H1 (cell line): Measurements from ENCODE around the gene VSNL1. TPM values are rescaled to one million over a fixed set of nuclear protein-coding genes. Genes with fewer than 3 reads are reported as not detected.

ENCODE experiments used
- CTCF ChIA-PET: fragments of 300-600 bp; sonication (Branson Sonifier 250); formaldehyde crosslinking; loops from one replicate; lab custom pipeline; 2021; ENCODE audit not compliant: partially characterized antibody; lab: Charles Lee
- POLR2A ChIA-PET: fragments of 300-600 bp; sonication (Branson Sonifier 250); formaldehyde crosslinking; loops from one replicate; lab custom pipeline; 2021; ENCODE audit warnings: inconsistent platforms; ENCODE audit not compliant: partially characterized antibody; lab: Charles Lee
- DNase-seq, 2 experiments: peaks; one replicate each; pipeline versions ENCODE4 v3.0.0 to v3.0.0-alpha.2; 2010 to 2022; ENCODE audit warnings: low spot score in 2 of 2, low read depth in 1 of 2, mixed read lengths in 1 of 2
- FAIRE-seq: peaks from 2 replicates; lab custom pipeline; 2011; peaks lifted over from hg19 to GRCh38; lab: Jason Lieb, UNC
- H2AFZ ChIP-seq: 2 replicates; pipeline ENCODE4 v1.8.1; 2012; ENCODE audit warnings: low read length, inconsistent platforms
- H2AK5ac ChIP-seq: 2 replicates; pipeline ENCODE4 v1.6.1; 2013; ENCODE audit warnings: low read depth, low read length
- H2BK120ac ChIP-seq: replicated peaks from 2 replicates; pipeline ENCODE3; 2013; ENCODE audit warnings: low read depth, low read length, inconsistent platforms
- H2BK12ac ChIP-seq: 2 replicates; pipeline ENCODE4 v1.6.1; 2013; ENCODE audit warnings: low read depth, low read length
- H2BK15ac ChIP-seq: 2 replicates; pipeline ENCODE4 v1.6.1; 2013; ENCODE audit warnings: low read length
- H2BK20ac ChIP-seq: 2 replicates; pipeline ENCODE4 v1.6.1; 2013; ENCODE audit warnings: low read length
- H2BK5ac ChIP-seq: 2 replicates; pipeline ENCODE4 v1.6.1; 2013; ENCODE audit warnings: low read depth, low read length
- H3K14ac ChIP-seq: 2 replicates; pipeline ENCODE4 v1.6.1; 2013; ENCODE audit warnings: inconsistent platforms; ENCODE audit not compliant: insufficient read length
- H3K18ac ChIP-seq: 2 replicates; pipeline ENCODE4 v1.6.1; 2013; ENCODE audit warnings: low read length; ENCODE audit errors: extremely low read depth
- H3K23ac ChIP-seq: 2 replicates; pipeline ENCODE4 v1.6.1; 2013; ENCODE audit warnings: inconsistent platforms; ENCODE audit not compliant: insufficient read length
- H3K23me2 ChIP-seq: 2 replicates; pipeline ENCODE4 v1.6.1; 2013; ENCODE audit warnings: low read depth, low read length
- H3K27ac ChIP-seq: 2 replicates; pipeline ENCODE4 v1.6.1; 2011; ENCODE audit warnings: low read depth, low read length, inconsistent platforms
- H3K27me3 ChIP-seq, 4 experiments: replicated peaks in 1 of 4; 1 replicate in 1 of 4; 2 replicates in 3 of 4; pipeline versions ENCODE4 v1.6.1 to v1.8.1; 2011 to 2013; ENCODE audit warnings: low read length in 3 of 4, mild to moderate bottlenecking in 3 of 4, inconsistent platforms in 2 of 4, mixed read lengths in 2 of 4, moderate library complexity in 1 of 4; ENCODE audit not compliant: control insufficient read depth in 3 of 4, insufficient read depth in 3 of 4; ENCODE audit errors: extremely low read depth in 1 of 4
- H3K36me3 ChIP-seq, 4 experiments: 2 replicates each; pipeline versions ENCODE4 v1.6.1 to v1.8.1; 2011 to 2013; ENCODE audit warnings: mild to moderate bottlenecking in 4 of 4, low read length in 3 of 4, moderate library complexity in 2 of 4, control low read depth in 1 of 4, inconsistent platforms in 1 of 4; ENCODE audit not compliant: insufficient read depth in 4 of 4, control insufficient read depth in 2 of 4
- H3K4ac ChIP-seq: replicated peaks from 2 replicates; pipeline ENCODE3; 2013; ENCODE audit warnings: low read length, low read depth, mixed read lengths, inconsistent platforms; ENCODE audit not compliant: insufficient read length
- H3K4me1 ChIP-seq, 4 experiments: replicated peaks in 1 of 4; 1 replicate in 1 of 4; 2 replicates in 3 of 4; pipeline versions ENCODE4 v1.6.1 to v1.8.1; 2011 to 2013; ENCODE audit warnings: low read length in 3 of 4, inconsistent platforms in 2 of 4, mixed read lengths in 1 of 4; ENCODE audit not compliant: insufficient read depth in 4 of 4, control insufficient read depth in 3 of 4
- H3K4me2 ChIP-seq, 2 experiments: 2 replicates each; pipeline versions ENCODE4 v1.6.1 to v1.8.1; 2011 to 2013; ENCODE audit warnings: low read depth in 2 of 2, low read length in 2 of 2, control low read depth in 1 of 2, inconsistent platforms in 1 of 2, mild to moderate bottlenecking in 1 of 2; ENCODE audit not compliant: insufficient read depth in 1 of 2
- H3K4me3 ChIP-seq, 4 experiments: fragments of 200-600, 300-600 bp in 1 of 4; sonication (generic), shearing (Covaris generic), sonication (Bioruptor Twin) in 1 of 4; 2 replicates each; pipeline versions ENCODE4 v1.5.1 to v1.8.1; 2011 to 2016; ENCODE audit warnings: low read length in 4 of 4, low read depth in 3 of 4, control low read depth in 2 of 4, inconsistent platforms in 2 of 4, mild to moderate bottlenecking in 2 of 4, mixed read lengths in 1 of 4, moderate library complexity in 1 of 4; ENCODE audit not compliant: insufficient read depth in 2 of 4; ENCODE audit errors: extremely low read depth in 1 of 4
- H3K56ac ChIP-seq: replicated peaks from 2 replicates; pipeline ENCODE3; 2013; ENCODE audit warnings: low read depth, mild to moderate bottlenecking, mixed read lengths, low read length, inconsistent platforms; ENCODE audit not compliant: insufficient read length
- H3K79me1 ChIP-seq: 2 replicates; pipeline ENCODE4 v1.6.1; 2013; ENCODE audit warnings: low read depth, low read length, control low read depth
- H3K79me2 ChIP-seq, 2 experiments: 2 replicates each; pipeline versions ENCODE4 v1.6.1 to v1.8.1; 2012 to 2013; ENCODE audit warnings: low read length in 2 of 2, mild to moderate bottlenecking in 2 of 2, inconsistent platforms in 1 of 2; ENCODE audit not compliant: insufficient read depth in 2 of 2, control insufficient read depth in 1 of 2
- H3K9ac ChIP-seq, 4 experiments: replicated peaks in 1 of 4; 1 replicate in 1 of 4; 2 replicates in 3 of 4; pipeline versions ENCODE4 v1.6.1 to v1.8.1; 2011 to 2013; ENCODE audit warnings: low read depth in 3 of 4, low read length in 3 of 4, control low read depth in 2 of 4, mild to moderate bottlenecking in 2 of 4, moderate library complexity in 2 of 4, inconsistent platforms in 1 of 4; ENCODE audit errors: extremely low read depth in 1 of 4
- H3K9me3 ChIP-seq, 2 experiments: 2 replicates each; pipeline versions ENCODE4 v1.6.1 to v1.8.1; 2012 to 2013; ENCODE audit warnings: mild to moderate bottlenecking in 2 of 2, moderate library complexity in 2 of 2, control low read depth in 1 of 2, inconsistent platforms in 1 of 2, low read depth in 1 of 2, low read length in 1 of 2, mixed read lengths in 1 of 2; ENCODE audit not compliant: insufficient read depth in 2 of 2
- H4K20me1 ChIP-seq, 2 experiments: replicated peaks in 1 of 2; 2 replicates each; pipeline versions ENCODE3 to v1.8.1; 2011 to 2013; ENCODE audit warnings: inconsistent platforms in 2 of 2, low read length in 2 of 2, mild to moderate bottlenecking in 1 of 2; ENCODE audit not compliant: insufficient read depth in 2 of 2, control insufficient read depth in 1 of 2
- H4K5ac ChIP-seq: 2 replicates; pipeline ENCODE4 v1.6.1; 2013; ENCODE audit warnings: low read length, low read depth, mixed read lengths, inconsistent platforms; ENCODE audit not compliant: insufficient read length
- H4K8ac ChIP-seq: 2 replicates; pipeline ENCODE4 v1.8.0; 2013; ENCODE audit warnings: mild to moderate bottlenecking, moderate library complexity, low read length, inconsistent platforms; ENCODE audit not compliant: insufficient read depth; ENCODE audit errors: extremely low read depth
- H4K91ac ChIP-seq: replicated peaks from 2 replicates; pipeline ENCODE3; 2013; ENCODE audit warnings: low read length, mixed read lengths, inconsistent platforms; ENCODE audit not compliant: insufficient read length
- ASH2L ChIP-seq: fragments of 200-600, 300-600 bp; sonication (generic); IDR thresholded peaks from one replicate; pipeline ENCODE4 v1.7.1; 2017; ENCODE audit warnings: low read length
- CBX5 ChIP-seq: fragments of 300-800, 300-1000 bp; sonication (generic); IDR thresholded peaks from 2 replicates; pipeline ENCODE4 v1.7.1; 2016; ENCODE audit warnings: antibody characterized with exemption, low read length, low read depth
- EP300 ChIP-seq, 2 experiments: IDR thresholded peaks; 1 replicate in 1 of 2; 2 replicates in 1 of 2; pipeline ENCODE4 v1.6.1; 2011 to 2012; ENCODE audit warnings: low read depth in 2 of 2, low read length in 2 of 2, mild to moderate bottlenecking in 2 of 2, borderline replicate concordance in 1 of 2, inconsistent platforms in 1 of 2, moderate library complexity in 1 of 2
- FOSL1 ChIP-seq: IDR thresholded peaks from 2 replicates; pipeline ENCODE4 v1.6.1; 2011; ENCODE audit warnings: mild to moderate bottlenecking, low read depth, low read length, moderate library complexity; ENCODE audit not compliant: insufficient read depth
- GABPA ChIP-seq: IDR thresholded peaks from 2 replicates; pipeline ENCODE4 v1.6.1; 2011; ENCODE audit warnings: mild to moderate bottlenecking, low read length, moderate library complexity, borderline replicate concordance; ENCODE audit not compliant: insufficient read depth
- GTF2F1 ChIP-seq: IDR thresholded peaks from 2 replicates; pipeline ENCODE4 v1.6.1; 2012; ENCODE audit warnings: low read depth, low read length, improper control_type of control experiment, borderline replicate concordance
- JUN ChIP-seq: IDR thresholded peaks from 2 replicates; pipeline ENCODE4 v1.6.1; 2011; ENCODE audit warnings: low read depth, mild to moderate bottlenecking, improper control_type of control experiment, low read length
- NRF1 ChIP-seq: IDR thresholded peaks from 2 replicates; pipeline ENCODE4 v1.6.1; 2011; ENCODE audit warnings: mild to moderate bottlenecking, low read depth, low read length, improper control_type of control experiment
- SIN3A ChIP-seq, 2 experiments: IDR thresholded peaks in 1 of 2; conservative IDR thresholded peaks in 1 of 2; 2 replicates each; pipeline ENCODE4 v1.6.1; 2011 to 2012; ENCODE audit warnings: low read length in 2 of 2, improper control_type of control experiment in 1 of 2, low read depth in 1 of 2, mild to moderate bottlenecking in 1 of 2
- SP4 ChIP-seq: IDR thresholded peaks from 2 replicates; pipeline ENCODE4 v1.6.1; 2012; ENCODE audit warnings: low read length, inconsistent platforms
- TCF12 ChIP-seq: IDR thresholded peaks from 2 replicates; pipeline ENCODE4 v1.6.1; 2011; ENCODE audit warnings: low read depth, mild to moderate bottlenecking, low read length
- polyA plus RNA-seq, 7 experiments: library from polyadenylated mRNA; depleted of rRNA in 3 of 7; stranded (reverse) in 5 of 7; unstranded in 2 of 7; fragments of >200 nt in 5 of 7; fragments of 200-250 nt in 2 of 7; gene quantifications; 1 replicate in 5 of 7; 2 replicates in 1 of 7; 4 replicates in 1 of 7; pipeline versions ENCODE4 v1.2.1 to v1.2.3, GENCODE V29; 2011 to 2013; ENCODE audit warnings: missing spikeins in 2 of 7, mixed read lengths in 2 of 7
- total RNA-seq: library from RNA; stranded (reverse); fragmentation: NEBNext Ultra II Directional; extraction: Animal tissue kit (Norgen Biotek cat#: 25700); gene quantifications from 2 replicates; pipeline ENCODE4 v1.2.1, GENCODE V29; 2021
- TF ChIP-seq, protein P1 (sequence below): IDR thresholded peaks from 2 replicates; pipeline ENCODE4 v1.6.1; 2012; ENCODE audit warnings: inconsistent platforms
- TF ChIP-seq, protein P2 (sequence below): IDR thresholded peaks from 2 replicates; pipeline ENCODE4 v1.6.1; 2012; ENCODE audit warnings: low read length, inconsistent platforms

Gene VSNL1
- total and polyA plus RNA-seq, 2 of the 8 experiments (the other 6 are each of a cell fraction or from before 2014, with no cell fraction given) = 49.4 to 108 TPM

DNA sequence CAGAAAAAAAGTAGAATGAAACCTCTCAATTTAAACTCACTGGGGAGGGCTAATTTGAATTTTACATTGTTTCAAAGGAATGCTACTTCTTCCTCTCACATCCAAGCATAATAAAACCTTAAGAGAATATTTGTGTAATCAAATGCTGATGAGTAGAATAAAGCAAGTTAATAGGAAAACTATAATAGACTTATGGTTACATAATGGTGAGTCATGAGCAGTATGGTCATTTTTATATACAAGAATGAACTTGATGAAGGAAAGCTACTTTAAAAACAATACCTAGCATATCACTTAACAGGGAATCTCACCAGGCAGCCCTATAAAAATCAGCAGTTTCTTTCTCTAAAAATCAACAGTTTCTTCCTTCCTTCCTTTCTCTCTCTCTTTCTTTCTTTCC lies 80.3 kb downstream of the VSNL1 start:
- POLR2A ChIA-PET = no interaction called here
- no peak overlapping the region for H3K27ac ChIP-seq
- no peak overlapping the region for H2AFZ ChIP-seq
- H3K4me1 ChIP-seq = peaks cover 0 to 6% (median 4%) of the 10 kb centered on the region in 4 experiments; a peak in 6 of 7 replicates
- no peaks in the 10 kb centered on the region for H4K20me1 ChIP-seq
- H2BK20ac ChIP-seq = no peak overlapping the region
- H3K56ac ChIP-seq = no peak overlapping the region
- no peak overlapping the region for H3K4me2 ChIP-seq
- FAIRE-seq (no peak), DNase-seq (no peak)
- no peak overlapping the region for H4K5ac ChIP-seq
- H3K79me1 ChIP-seq = no peaks in the 10 kb centered on the region; the same call in 1 of the 2 replicates
- H3K79me2 ChIP-seq = no peaks in the 10 kb centered on the region
- no peak overlapping the region for H3K4me3 ChIP-seq
- H3K4ac ChIP-seq = no peak overlapping the region
- no peak overlapping the region for H3K9ac ChIP-seq
- H2BK120ac ChIP-seq = no peak overlapping the region
- no peak overlapping the region for H2AK5ac ChIP-seq
- no peak overlapping the region for H3K14ac ChIP-seq
- no peak overlapping the region for H2BK12ac ChIP-seq
- H4K91ac ChIP-seq = no peak overlapping the region
- H3K23me2 ChIP-seq = no peaks in the 10 kb centered on the region
- no peaks in the 10 kb centered on the region; a peak in 1 of 8 replicates for H3K36me3 ChIP-seq
- no peak overlapping the region for H3K23ac ChIP-seq
- no peaks in the 10 kb centered on the region for H3K9me3 ChIP-seq
- H2BK15ac ChIP-seq = no peak overlapping the region
- no peak overlapping the region for H3K18ac ChIP-seq
- H4K8ac ChIP-seq = no peak overlapping the region
- no peaks in the 10 kb centered on the region for H3K27me3 ChIP-seq
- CTCF ChIA-PET = interaction anchor here (0.8 to 1.6 kb wide), 3 partner anchors 12 to 99 kb away, joined by 3 read pairs; no protein-coding TSS in a partner anchor
- H2BK5ac ChIP-seq = no peak overlapping the region
- TF ChIP-seq ASH2L = no peak
- no peak for TF ChIP-seq GABPA
- no peak for TF ChIP-seq JUN
- no peak for TF ChIP-seq NRF1
- TF ChIP-seq GTF2F1 = no peak
- no peak for TF ChIP-seq EP300 (IDR thresholded peaks at IDR 0.05; ENCODE audit: borderline replicate concordance in 1 of 2, low read depth in 2 of 2, low read length in 2 of 2)
- no peak for TF ChIP-seq CBX5
- no peak for TF ChIP-seq SIN3A (conservative IDR thresholded peaks at IDR 0.05 in 1 of 2, IDR thresholded peaks at IDR 0.05 in 1 of 2; ENCODE audit: low read depth in 1 of 2, low read length in 2 of 2)
- TF ChIP-seq, protein P1, sequence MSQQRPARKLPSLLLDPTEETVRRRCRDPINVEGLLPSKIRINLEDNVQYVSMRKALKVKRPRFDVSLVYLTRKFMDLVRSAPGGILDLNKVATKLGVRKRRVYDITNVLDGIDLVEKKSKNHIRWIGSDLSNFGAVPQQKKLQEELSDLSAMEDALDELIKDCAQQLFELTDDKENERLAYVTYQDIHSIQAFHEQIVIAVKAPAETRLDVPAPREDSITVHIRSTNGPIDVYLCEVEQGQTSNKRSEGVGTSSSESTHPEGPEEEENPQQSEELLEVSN = no peak
- TF ChIP-seq, protein P2, sequence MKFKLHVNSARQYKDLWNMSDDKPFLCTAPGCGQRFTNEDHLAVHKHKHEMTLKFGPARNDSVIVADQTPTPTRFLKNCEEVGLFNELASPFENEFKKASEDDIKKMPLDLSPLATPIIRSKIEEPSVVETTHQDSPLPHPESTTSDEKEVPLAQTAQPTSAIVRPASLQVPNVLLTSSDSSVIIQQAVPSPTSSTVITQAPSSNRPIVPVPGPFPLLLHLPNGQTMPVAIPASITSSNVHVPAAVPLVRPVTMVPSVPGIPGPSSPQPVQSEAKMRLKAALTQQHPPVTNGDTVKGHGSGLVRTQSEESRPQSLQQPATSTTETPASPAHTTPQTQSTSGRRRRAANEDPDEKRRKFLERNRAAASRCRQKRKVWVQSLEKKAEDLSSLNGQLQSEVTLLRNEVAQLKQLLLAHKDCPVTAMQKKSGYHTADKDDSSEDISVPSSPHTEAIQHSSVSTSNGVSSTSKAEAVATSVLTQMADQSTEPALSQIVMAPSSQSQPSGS = no peak
- TF ChIP-seq TCF12 = no peak
- TF ChIP-seq SP4 = no peak
- TF ChIP-seq FOSL1 = no peak
